ENCODE measurements around the gene AUTS2. TPM values are rescaled to one million over a fixed set of nuclear protein-coding genes. Genes with fewer than 3 reads are reported as not detected.

AUTS2 gene
- polyA plus RNA-seq, 1 experiment: 0.54 TPM

DNA sequence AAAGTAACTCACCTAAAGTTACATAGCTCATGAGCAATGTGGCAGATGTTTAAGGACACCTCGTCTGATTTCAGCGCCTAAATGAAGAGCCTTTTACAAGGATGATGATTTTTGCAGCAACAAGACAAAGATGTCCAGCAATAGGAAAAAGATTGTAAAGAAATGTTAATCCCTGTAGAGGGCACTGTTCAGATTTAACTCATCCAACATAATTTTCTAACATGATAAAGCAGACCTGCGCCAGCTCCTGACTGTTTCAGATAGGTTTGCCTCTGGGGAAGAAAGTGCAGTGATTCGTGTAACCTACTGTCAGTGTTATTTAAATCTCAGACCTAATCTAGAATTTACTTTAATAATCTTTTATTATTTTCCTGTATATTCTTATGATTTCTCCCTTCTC is 595.2 kb downstream of the AUTS2 start:
- H3K36me3 ChIP-seq (ENCODE audit: control insufficient read depth, insufficient read depth, low read length): no peaks in the 10 kb centered on the region
- ChIA-PET POLR2A (no interaction called here), CTCF (interaction anchor here (1.0 kb wide), 1 partner anchor 14 kb away, joined by 3 read pairs; no protein-coding TSS in a partner anchor)
- no peak for DNase-seq (ENCODE audit: low read depth)
- no peak overlapping the region for H3K4me3 ChIP-seq (ENCODE audit: low read depth, low read length)
- TF ChIP-seq, protein P1, sequence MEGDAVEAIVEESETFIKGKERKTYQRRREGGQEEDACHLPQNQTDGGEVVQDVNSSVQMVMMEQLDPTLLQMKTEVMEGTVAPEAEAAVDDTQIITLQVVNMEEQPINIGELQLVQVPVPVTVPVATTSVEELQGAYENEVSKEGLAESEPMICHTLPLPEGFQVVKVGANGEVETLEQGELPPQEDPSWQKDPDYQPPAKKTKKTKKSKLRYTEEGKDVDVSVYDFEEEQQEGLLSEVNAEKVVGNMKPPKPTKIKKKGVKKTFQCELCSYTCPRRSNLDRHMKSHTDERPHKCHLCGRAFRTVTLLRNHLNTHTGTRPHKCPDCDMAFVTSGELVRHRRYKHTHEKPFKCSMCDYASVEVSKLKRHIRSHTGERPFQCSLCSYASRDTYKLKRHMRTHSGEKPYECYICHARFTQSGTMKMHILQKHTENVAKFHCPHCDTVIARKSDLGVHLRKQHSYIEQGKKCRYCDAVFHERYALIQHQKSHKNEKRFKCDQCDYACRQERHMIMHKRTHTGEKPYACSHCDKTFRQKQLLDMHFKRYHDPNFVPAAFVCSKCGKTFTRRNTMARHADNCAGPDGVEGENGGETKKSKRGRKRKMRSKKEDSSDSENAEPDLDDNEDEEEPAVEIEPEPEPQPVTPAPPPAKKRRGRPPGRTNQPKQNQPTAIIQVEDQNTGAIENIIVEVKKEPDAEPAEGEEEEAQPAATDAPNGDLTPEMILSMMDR (IDR thresholded peaks at IDR 0.05; ENCODE audit: insufficient read depth, low read depth, low read length): no peak
- H3K27me3 ChIP-seq (ENCODE audit: control insufficient read depth, insufficient read depth, low read length): no peaks in the 10 kb centered on the region

DNA sequence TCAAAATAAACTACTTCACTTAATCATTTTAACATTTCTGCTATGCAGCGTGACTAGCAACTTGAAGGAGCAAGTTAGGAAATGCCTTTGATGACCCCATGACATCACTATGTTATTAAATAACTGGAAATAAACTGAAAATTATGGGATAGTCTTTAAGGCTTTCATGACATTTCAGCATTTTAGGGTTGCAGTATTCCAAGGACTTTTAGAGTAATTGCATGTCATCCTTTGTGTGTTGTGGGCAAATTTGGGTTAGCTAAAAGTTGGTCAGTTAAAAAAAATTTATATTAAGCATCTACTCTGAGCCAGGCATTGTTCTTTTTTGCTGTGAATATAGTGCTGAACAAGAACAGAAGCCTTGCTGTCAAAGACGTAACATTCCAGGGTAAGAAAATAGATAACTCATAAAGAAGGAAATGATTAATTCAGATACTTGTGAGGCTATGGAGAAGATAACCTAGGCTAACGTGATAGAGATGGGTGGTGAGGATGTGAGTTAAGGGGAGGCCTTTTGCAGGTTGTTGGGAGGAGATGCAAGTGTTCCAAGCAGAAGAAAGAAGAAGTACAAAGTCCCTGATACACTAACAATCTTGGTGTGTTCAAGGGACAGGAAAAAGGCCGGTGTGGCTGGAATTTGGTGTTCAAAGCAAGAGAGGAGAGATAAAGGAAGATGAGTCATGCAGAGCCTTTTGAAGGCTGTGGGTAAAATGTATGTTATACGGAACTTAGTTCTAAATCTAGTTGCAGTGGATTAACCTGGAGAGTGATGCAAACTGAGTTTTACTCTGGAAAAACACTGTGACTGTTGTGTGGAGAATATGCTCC is 610.2 kb downstream of the AUTS2 start:
- ChIA-PET CTCF (no interaction called here), POLR2A (no interaction called here)
- Histone ChIP-seq H3K4me3 (ENCODE audit: low read depth, low read length) (no peak overlapping the region), H3K27me3 (ENCODE audit: control insufficient read depth, insufficient read depth, low read length) (no peaks in the 10 kb centered on the region), H3K36me3 (ENCODE audit: control insufficient read depth, insufficient read depth, low read length) (no peaks in the 10 kb centered on the region)
- TF ChIP-seq, protein P1 (IDR thresholded peaks at IDR 0.05; ENCODE audit: insufficient read depth, low read depth, low read length): no peak
- no peak for DNase-seq (ENCODE audit: low read depth)

DNA sequence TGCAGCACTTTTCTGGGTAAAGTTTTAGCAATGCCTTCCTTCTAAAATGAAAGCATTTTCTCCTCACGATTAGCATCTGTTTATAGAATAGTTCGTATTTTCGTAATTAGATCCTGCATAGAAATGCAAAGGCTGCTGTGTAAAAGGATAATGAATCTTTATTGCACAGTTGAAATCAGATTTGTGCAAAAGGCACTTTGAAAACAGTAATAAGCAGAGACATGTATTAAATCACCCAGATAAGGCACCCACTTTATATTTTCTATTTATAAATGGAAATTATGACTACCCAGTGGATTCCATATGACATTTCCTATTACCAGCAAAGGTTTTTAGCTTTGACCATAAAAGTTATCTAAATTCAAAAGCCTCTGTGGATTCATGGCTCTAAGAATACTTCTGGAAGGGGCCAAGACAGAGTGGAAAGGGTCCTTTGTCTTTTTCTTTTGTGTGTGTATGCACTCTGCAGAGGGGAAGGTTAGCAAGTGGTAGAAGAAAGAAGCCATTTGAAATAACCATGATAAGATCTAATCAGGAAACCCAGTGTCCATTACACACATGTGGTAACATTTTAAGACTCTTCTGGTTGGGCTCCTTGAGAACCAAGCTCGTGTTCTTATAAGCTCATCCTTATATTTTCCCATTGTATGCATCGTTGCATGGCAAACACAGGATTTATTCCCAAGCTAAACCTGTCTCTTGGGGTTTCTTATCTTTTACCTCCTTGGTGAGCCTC is 612.1 kb downstream of the AUTS2 start:
- no peak overlapping the region for H3K4me3 ChIP-seq (ENCODE audit: low read depth, low read length)
- ChIA-PET CTCF (no interaction called here), POLR2A (no interaction called here)
- no peak for DNase-seq (ENCODE audit: low read depth)
- no peaks in the 10 kb centered on the region for H3K36me3 ChIP-seq (ENCODE audit: control insufficient read depth, insufficient read depth, low read length)
- no peaks in the 10 kb centered on the region for H3K27me3 ChIP-seq (ENCODE audit: control insufficient read depth, insufficient read depth, low read length)
- TF ChIP-seq, protein P1 (IDR thresholded peaks at IDR 0.05; ENCODE audit: insufficient read depth, low read depth, low read length): no peak

DNA sequence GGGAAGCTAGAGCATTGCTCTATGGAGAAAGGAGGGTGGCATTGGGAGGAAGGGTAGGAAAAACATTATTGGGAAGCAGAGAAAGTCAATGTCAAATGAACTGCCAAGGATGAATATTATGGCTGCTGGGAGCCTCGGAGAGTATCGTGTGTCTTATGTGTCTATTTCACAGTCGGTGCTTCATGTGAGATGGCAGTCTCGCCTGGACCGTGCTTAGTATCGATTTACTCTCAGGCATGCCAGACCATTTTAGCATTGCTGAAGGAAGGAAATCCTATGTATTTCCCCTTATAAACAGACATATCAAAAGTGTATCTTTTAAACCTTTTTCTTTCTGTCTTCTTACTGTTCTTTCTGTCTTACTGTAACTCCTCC is 612.6 kb downstream of the AUTS2 start:
- no peaks in the 10 kb centered on the region for H3K27me3 ChIP-seq (ENCODE audit: control insufficient read depth, insufficient read depth, low read length)
- DNase-seq (ENCODE audit: low read depth): no peak
- ChIA-PET CTCF (no interaction called here), POLR2A (no interaction called here)
- H3K36me3 ChIP-seq (ENCODE audit: control insufficient read depth, insufficient read depth, low read length): no peaks in the 10 kb centered on the region
- H3K4me3 ChIP-seq (ENCODE audit: low read depth, low read length): no peak overlapping the region
- TF ChIP-seq, protein P1 (IDR thresholded peaks at IDR 0.05; ENCODE audit: insufficient read depth, low read depth, low read length): no peak

DNA sequence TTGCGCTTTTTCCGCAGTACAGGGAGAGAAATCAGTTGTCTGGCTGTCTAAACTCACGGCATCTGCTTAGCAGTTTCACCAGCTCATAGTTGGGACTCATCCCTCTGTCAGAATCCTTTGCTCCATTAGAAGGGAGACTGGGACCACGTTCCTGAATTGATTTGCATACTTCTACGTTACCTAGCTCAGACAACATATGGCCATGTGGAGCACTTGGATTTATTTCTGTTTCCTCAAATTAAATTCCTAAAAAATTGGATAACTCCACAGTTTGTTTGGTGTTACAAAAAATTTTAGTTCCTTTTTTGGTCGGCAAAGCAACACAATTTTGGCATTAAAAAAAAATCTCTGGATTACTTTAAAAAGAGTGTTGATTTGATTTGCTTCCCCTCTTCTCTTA is 614.0 kb downstream of the AUTS2 start:
- TF ChIP-seq, protein P1 (IDR thresholded peaks at IDR 0.05; ENCODE audit: insufficient read depth, low read depth, low read length): no peak

More for the DNA sequence above, 614.0 kb downstream of the AUTS2 start:
- no peak for DNase-seq (ENCODE audit: low read depth)
- Histone ChIP-seq H3K4me3 (ENCODE audit: low read depth, low read length) (no peak overlapping the region), H3K36me3 (ENCODE audit: control insufficient read depth, insufficient read depth, low read length) (no peaks in the 10 kb centered on the region), H3K27me3 (ENCODE audit: control insufficient read depth, insufficient read depth, low read length) (no peaks in the 10 kb centered on the region)
- ChIA-PET POLR2A (no interaction called here), CTCF (no interaction called here)

Measured in BJ (cell line).